GM19099 (cell line): ENCODE measurements around the gene RNF123.

Source experiments
- POLR2A ChIP-seq: IDR thresholded peaks from 3 replicates; pipeline ENCODE4 v1.6.1; 2011; ENCODE audit warnings: low read depth; ENCODE audit not compliant: insufficient read length; ENCODE audit errors: extremely low read depth

RNF123 gene

GRCh38 chr3:49723628-49724551 is 34.5 kb downstream of the RNF123 start, which contains the start of gene GMPPB:
Gene GMPPB (minus strand): TSS chr3:49723951. CDS start chr3:49723726, 225 bp downstream.
- TF ChIP-seq POLR2A: peak; percentile 79

GRCh38 chr3:49724586-49724985 is 35.2 kb downstream of the RNF123 start:
- no peak for TF ChIP-seq POLR2A

- no peak for TF ChIP-seq POLR2A
Measured at GRCh38 chr3:49725906-49726681, 36.7 kb downstream of the RNF123 start.

- no peak for TF ChIP-seq POLR2A
Measured at GRCh38 chr3:49727154-49727923, 38.0 kb downstream of the RNF123 start.

GRCh38 chr3:49727924-49728361 is 38.6 kb downstream of the RNF123 start:
- TF ChIP-seq POLR2A: no peak

GRCh38 chr3:49729966-49730609 is 40.7 kb downstream of the RNF123 start:
- TF ChIP-seq POLR2A: no peak

GRCh38 chr3:49732597-49732996 is 43.2 kb downstream of the RNF123 start:
- TF ChIP-seq POLR2A: no peak

GRCh38 chr3:49733551-49733950 is 44.2 kb downstream of the RNF123 start:
- no peak for TF ChIP-seq POLR2A

- no peak for TF ChIP-seq POLR2A
Measured at GRCh38 chr3:49734752-49735151, 45.4 kb downstream of the RNF123 start.

- no peak for TF ChIP-seq POLR2A
Measured at GRCh38 chr3:49738067-49738713, 48.8 kb downstream of the RNF123 start.

- no peak for TF ChIP-seq POLR2A
Measured at GRCh38 chr3:49740427-49740826, 51.1 kb downstream of the RNF123 start.

- TF ChIP-seq POLR2A: no peak
Measured at GRCh38 chr3:49745986-49746385, 56.6 kb downstream of the RNF123 start.

- no peak for TF ChIP-seq POLR2A
Measured at GRCh38 chr3:49747792-49748480, 58.6 kb downstream of the RNF123 start.
